Activated CD4-positive, alpha-beta T cell treated with anti-CD3 and anti-CD28 coated beads for 36 hours (primary cell): ENCODE measurements around the gene IRF1. TPM values are rescaled to one million over a fixed set of nuclear protein-coding genes. Genes with fewer than 3 reads are reported as not detected.

Experiments used
- ATAC-seq: fragments of 200-7000 bp; cut with Tn5 transposase; one replicate; pipeline ENCODE4 v1.10.0; 2021; ENCODE audit warnings: mild to moderate bottlenecking, moderate library complexity
- CTCF ChIA-PET: fragments of 350-600 bp; sonication (Branson Sonifier 250); formaldehyde crosslinking; loops from one replicate; lab custom pipeline; 2021; ENCODE audit warnings: antibody characterized with exemption; lab: Charles Lee
- POLR2A ChIA-PET: fragments of 350-600 bp; sonication (Branson Sonifier 250); formaldehyde crosslinking; loops from one replicate; lab custom pipeline; 2021; ENCODE audit warnings: antibody characterized with exemption, inconsistent platforms; lab: Charles Lee
- DNase-seq: peaks from one replicate; pipeline ENCODE4 v3.0.0-alpha.2; 2020
- H3K27ac Mint-ChIP-seq: one replicate; pipeline ENCODE4 v1.8.0; 2021; ENCODE audit warnings: mixed read lengths
- H3K27me3 Mint-ChIP-seq: one replicate; pipeline ENCODE4 v1.8.0; 2021; ENCODE audit warnings: mixed read lengths
- H3K36me3 Mint-ChIP-seq: one replicate; pipeline ENCODE4 v1.8.0; 2021; ENCODE audit warnings: low read depth, mixed read lengths
- H3K4me1 Mint-ChIP-seq: one replicate; pipeline ENCODE4 v1.8.0; 2021; ENCODE audit warnings: mixed read lengths
- H3K4me3 Mint-ChIP-seq: one replicate; pipeline ENCODE4 v1.8.0; 2021; ENCODE audit warnings: mild to moderate bottlenecking, moderate library complexity, mixed read lengths
- H3K9me3 Mint-ChIP-seq: one replicate; pipeline ENCODE4 v1.8.0; 2021; ENCODE audit warnings: low read depth, mixed read lengths
- intact Hi-C, 2 experiments: fragments of 100-400 bp; cut with DNase I in 1 of 2; cut with micrococcal nuclease in 1 of 2; formaldehyde crosslinking; loops; one replicate each; pipeline versions ENCODE4 v1.14.2 to v1.15.1; 2022 to 2024; cut with DNase I, micrococcal nuclease
- total RNA-seq, 2 experiments: library from RNA; stranded (reverse); gene quantifications; one replicate each; pipeline ENCODE4 v1.2.3, GENCODE V29; 2021

The IRF1 gene
- total RNA-seq, 2 experiments from 2014 or later, result 121 to 130 TPM

GRCh38 chr5:132500931-132501628 is 10.5 kb upstream of the IRF1 start:
- no peaks in the 10 kb centered on the region for H3K36me3 Mint-ChIP-seq
- POLR2A ChIA-PET, result interaction anchor here (0.7 to 8.1 kb wide), 6 partner anchors 8 to 115 kb away, joined by 3 to 116 read pairs (median 6); partner anchors contain the start of gene IRF1
- H3K4me3 Mint-ChIP-seq, result no peak overlapping the region
- no peaks in the 10 kb centered on the region for H3K27me3 Mint-ChIP-seq
- H3K9me3 Mint-ChIP-seq, result no peaks in the 10 kb centered on the region
- CTCF ChIA-PET, result interaction anchor here (0.6 to 10.3 kb wide), 44 partner anchors 8 to 923 kb away, joined by 3 to 308 read pairs (median 4); partner anchors contain the start of genes IRF1 and SLC22A5
- peaks cover 22% of the 10 kb centered on the region for H3K4me1 Mint-ChIP-seq
- DNase-seq (peak; percentile 85), ATAC-seq (peak; percentile 34)
- intact Hi-C loops, result loop anchor here (1.0 to 5.0 kb wide), 6 partner anchors 82 to 436 kb away; no protein-coding TSS in a partner anchor
- H3K27ac Mint-ChIP-seq, result no peak overlapping the region

- no peak for DNase-seq
- POLR2A ChIA-PET, result interaction anchor here (0.7 to 8.1 kb wide), 7 partner anchors 8 to 114 kb away, joined by 3 to 116 read pairs (median 6); partner anchors contain the start of gene IRF1
- Mint-ChIP-seq H3K27me3 (no peaks in the 10 kb centered on the region), H3K4me3 (no peak overlapping the region), H3K36me3 (no peaks in the 10 kb centered on the region), H3K4me1 (peaks cover 25% of the 10 kb centered on the region), H3K27ac (no peak overlapping the region), H3K9me3 (no peaks in the 10 kb centered on the region)
- no peak for ATAC-seq
- intact Hi-C loops, result loop anchor here (2.0 to 5.0 kb wide), 2 partner anchors 322 to 436 kb away; no protein-coding TSS in a partner anchor
- CTCF ChIA-PET, result interaction anchor here (0.6 to 10.3 kb wide), 44 partner anchors 9 to 924 kb away, joined by 3 to 308 read pairs (median 4); partner anchors contain the start of genes IRF1 and SLC22A5
Observed at GRCh38 chr5:132500244-132500930, 9.8 kb upstream of the IRF1 start.

DNA sequence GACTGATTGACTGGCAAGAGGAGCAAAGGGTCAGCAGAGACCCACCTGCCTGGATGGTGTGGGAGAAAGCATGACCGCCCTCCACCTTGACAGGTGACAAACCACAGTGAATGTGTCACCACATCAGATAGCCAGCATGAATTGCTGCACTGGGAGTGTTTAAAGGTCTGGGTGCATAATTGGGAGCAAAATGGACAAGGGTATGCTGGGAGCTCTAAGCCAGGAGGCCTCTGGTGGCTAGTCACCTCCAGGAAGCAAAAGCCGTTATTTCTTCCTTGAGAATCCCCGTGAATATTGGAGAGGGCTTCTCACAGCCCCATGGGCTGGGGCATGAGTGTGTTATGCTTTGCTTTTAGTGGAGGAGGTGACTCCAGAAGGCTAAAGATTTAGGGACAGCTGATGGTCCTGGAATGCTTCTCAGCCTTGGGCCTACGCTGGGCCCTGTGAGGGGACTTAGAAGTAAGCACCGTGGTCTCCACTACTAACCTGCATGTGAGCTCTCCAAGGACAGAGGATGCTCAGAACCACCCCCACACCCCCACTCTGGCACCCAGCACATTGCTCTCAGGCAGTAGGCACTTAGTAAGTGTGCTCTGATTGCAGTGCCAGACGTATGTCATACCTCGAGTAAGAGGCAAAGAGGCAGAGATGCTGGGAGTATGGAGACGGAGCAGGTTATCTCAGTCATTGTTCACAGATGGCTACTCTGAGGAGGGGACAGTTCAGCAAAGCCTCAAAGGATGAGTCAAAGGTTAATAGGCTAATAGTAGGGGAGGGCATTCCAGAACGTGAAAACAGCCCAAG is 9.1 kb upstream of the IRF1 start:
- no peaks in the 10 kb centered on the region for H3K27me3 Mint-ChIP-seq
- H3K27ac Mint-ChIP-seq, result peak overlapping the region; percentile 17
- DNase-seq (peak; percentile 29), ATAC-seq (no peak)
- no peaks in the 10 kb centered on the region for H3K36me3 Mint-ChIP-seq
- intact Hi-C loops, result loop anchor here (2.0 to 5.0 kb wide), 4 partner anchors 42 to 435 kb away; partner anchors contain the start of gene SLC22A4 (in 1 of the 2)
- POLR2A ChIA-PET, result interaction anchor here (1.2 to 8.1 kb wide), 4 partner anchors 11 to 113 kb away, joined by 3 to 116 read pairs (median 36); partner anchors contain the start of gene IRF1
- H3K9me3 Mint-ChIP-seq, result no peaks in the 10 kb centered on the region
- CTCF ChIA-PET, result interaction anchor here (0.6 to 10.3 kb wide), 19 partner anchors 9 to 232 kb away, joined by 3 to 308 read pairs (median 8); partner anchors contain the start of gene IRF1
- peaks cover 31% of the 10 kb centered on the region for H3K4me1 Mint-ChIP-seq
- no peak overlapping the region for H3K4me3 Mint-ChIP-seq

GRCh38 chr5:132498686-132499271 is 8.2 kb upstream of the IRF1 start:
- CTCF ChIA-PET, result interaction anchor here (0.6 to 10.3 kb wide), 15 partner anchors 8 to 231 kb away, joined by 3 to 308 read pairs (median 5); partner anchors contain the start of genes IRF1 and SLC22A5
- Mint-ChIP-seq H3K27me3 (no peaks in the 10 kb centered on the region), H3K36me3 (no peaks in the 10 kb centered on the region), H3K27ac (peak overlapping the region; percentile 21), H3K9me3 (no peaks in the 10 kb centered on the region), H3K4me1 (peaks cover 40% of the 10 kb centered on the region), H3K4me3 (no peak overlapping the region)
- intact Hi-C loops, result loop anchor here in 1 of 2 experiments (5.0 kb wide), 2 partner anchors 41 to 206 kb away; partner anchors contain the start of gene SLC22A4
- no peak for ATAC-seq
- POLR2A ChIA-PET, result interaction anchor here (1.2 to 8.1 kb wide), 4 partner anchors 10 to 112 kb away, joined by 3 to 116 read pairs (median 35); partner anchors contain the start of gene IRF1
- no peak for DNase-seq

- H3K27ac Mint-ChIP-seq, result peak overlapping the region; percentile 91
- intact Hi-C loops, result loop anchor here in 1 of 2 experiments (5.0 kb wide), 2 partner anchors 41 to 206 kb away; partner anchors contain the start of gene SLC22A4
- H3K36me3 Mint-ChIP-seq, result no peaks in the 10 kb centered on the region
- peaks cover 46% of the 10 kb centered on the region for H3K4me1 Mint-ChIP-seq
- ChIA-PET CTCF (interaction anchor here (0.8 to 10.3 kb wide), 14 partner anchors 8 to 132 kb away, joined by 3 to 308 read pairs (median 4); partner anchors contain the start of genes IRF1 and SLC22A5), POLR2A (interaction anchor here (1.2 to 8.1 kb wide), 3 partner anchors 10 to 87 kb away, joined by 3 to 116 read pairs (median 67); partner anchors contain the start of gene IRF1)
- no peaks in the 10 kb centered on the region for H3K27me3 Mint-ChIP-seq
- no peak overlapping the region for H3K4me3 Mint-ChIP-seq
- ATAC-seq (no peak), DNase-seq (peak; percentile 16)
- H3K9me3 Mint-ChIP-seq, result no peaks in the 10 kb centered on the region
Observed at GRCh38 chr5:132498152-132498551, 7.6 kb upstream of the IRF1 start.

GRCh38 chr5:132497488-132497997 is 7.0 kb upstream of the IRF1 start:
- Mint-ChIP-seq H3K4me3 (peak overlapping the region; percentile 87), H3K9me3 (no peaks in the 10 kb centered on the region), H3K27ac (peak overlapping the region; percentile 91), H3K27me3 (no peaks in the 10 kb centered on the region), H3K4me1 (peaks cover 51% of the 10 kb centered on the region), H3K36me3 (no peaks in the 10 kb centered on the region)
- ATAC-seq (no peak), DNase-seq (peak; percentile 16)
- intact Hi-C loops, result loop anchor here (2.0 to 5.0 kb wide), 3 partner anchors 40 to 553 kb away; partner anchors contain the start of gene SLC22A4 (in 1 of the 2)
- CTCF ChIA-PET, result interaction anchor here (0.5 to 10.3 kb wide), 13 partner anchors 8 to 323 kb away, joined by 3 to 308 read pairs (median 4); partner anchors contain the start of gene SLC22A5
- POLR2A ChIA-PET, result interaction anchor here (1.2 to 8.1 kb wide), 3 partner anchors 9 to 87 kb away, joined by 3 to 116 read pairs (median 67); partner anchors contain the start of gene IRF1

DNA sequence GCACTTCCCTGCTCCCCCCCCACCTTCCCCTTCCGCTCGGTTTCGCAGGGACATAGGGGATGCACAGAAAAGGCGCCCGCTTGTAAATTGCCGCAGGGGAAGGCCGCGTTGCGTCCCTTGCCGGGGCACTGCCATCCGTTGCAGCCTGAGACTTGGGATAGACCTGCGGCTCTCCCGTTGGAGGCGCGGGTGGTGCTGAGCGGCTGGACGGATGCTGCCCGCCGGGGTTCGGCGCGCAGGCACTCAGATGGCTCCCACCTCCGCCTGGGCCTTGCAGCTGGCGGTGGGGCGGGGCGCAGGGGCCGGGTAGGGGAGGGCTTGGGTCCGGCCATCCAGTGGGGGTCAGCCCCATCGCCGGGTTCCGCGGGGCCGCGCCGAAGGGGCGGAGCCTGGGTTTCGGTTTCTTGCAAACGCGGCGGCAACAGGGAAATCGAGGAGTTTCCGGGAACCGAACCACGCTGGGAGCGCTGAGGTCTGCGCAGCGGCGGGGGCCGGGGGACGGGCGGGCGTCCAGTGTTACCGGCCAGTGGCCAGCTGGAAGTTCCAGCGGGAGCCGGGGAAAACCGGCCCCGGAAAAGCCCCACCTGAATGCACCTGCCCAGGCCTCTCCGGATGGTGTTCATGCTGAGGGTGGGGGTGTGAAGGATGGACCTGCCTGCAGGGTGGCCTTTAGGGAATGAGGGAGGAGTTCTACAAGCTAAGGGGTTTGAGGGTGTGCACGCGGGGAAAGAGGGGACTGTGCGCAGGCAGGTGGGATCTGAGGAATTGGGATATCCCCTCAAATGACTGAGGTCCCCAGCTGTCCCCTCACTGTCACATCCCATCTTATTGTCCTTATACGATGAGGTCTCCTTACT is 6.3 kb upstream of the IRF1 start:
- ChIA-PET POLR2A (interaction anchor here (0.8 to 8.1 kb wide), 11 partner anchors 8 to 395 kb away, joined by 3 to 116 read pairs (median 6); partner anchors contain the start of gene IRF1), CTCF (interaction anchor here (0.5 to 10.3 kb wide), 16 partner anchors 9 to 379 kb away, joined by 3 to 308 read pairs (median 5); no protein-coding TSS in a partner anchor)
- intact Hi-C loops, result loop anchor here (1.0 to 5.0 kb wide), 8 partner anchors 40 to 554 kb away; partner anchors contain the start of gene SLC22A4 (in 2 of the 2)
- Mint-ChIP-seq H3K27me3 (no peaks in the 10 kb centered on the region), H3K4me3 (peak overlapping the region; percentile 87), H3K36me3 (no peaks in the 10 kb centered on the region), H3K9me3 (no peaks in the 10 kb centered on the region), H3K27ac (peak overlapping the region; percentile 95), H3K4me1 (peaks cover 56% of the 10 kb centered on the region)
- peak; percentile 3 for ATAC-seq
- peak; percentile 77 for DNase-seq

- POLR2A ChIA-PET, result interaction anchor here (0.8 to 8.1 kb wide), 14 partner anchors 8 to 397 kb away, joined by 3 to 116 read pairs (median 6); partner anchors contain the start of gene IRF1
- peak overlapping the region; percentile 87 for H3K4me3 Mint-ChIP-seq
- no peaks in the 10 kb centered on the region for H3K27me3 Mint-ChIP-seq
- H3K9me3 Mint-ChIP-seq, result no peaks in the 10 kb centered on the region
- H3K4me1 Mint-ChIP-seq, result peaks cover 63% of the 10 kb centered on the region
- intact Hi-C loops, result loop anchor here (1.0 to 5.0 kb wide), 8 partner anchors 39 to 555 kb away; partner anchors contain the start of gene SLC22A4 (in 2 of the 2)
- H3K36me3 Mint-ChIP-seq, result no peaks in the 10 kb centered on the region
- ATAC-seq (peak; percentile 65), DNase-seq (peak; percentile 95)
- H3K27ac Mint-ChIP-seq, result peak overlapping the region; percentile 95
- CTCF ChIA-PET, result interaction anchor here (0.5 to 2.6 kb wide), 10 partner anchors 8 to 110 kb away, joined by 3 to 16 read pairs (median 5); no protein-coding TSS in a partner anchor
Observed at GRCh38 chr5:132496191-132496630, 5.6 kb upstream of the IRF1 start.
